ENCODE measurements around the gene PID1. TPM values are rescaled to one million over a fixed set of nuclear protein-coding genes. Genes with fewer than 3 reads are reported as not detected.
"Not testable (repeated sequence)": the region's sequence is repeated elsewhere in the genome, so short reads cannot be mapped to it uniquely, and the experiment has no call there.

Gene PID1
- polyA plus RNA-seq, 3 donors, result 61.8 to 117 (median 62.3) TPM

GRCh38 chr2:229193281-229193680 is 77.8 kb downstream of the PID1 start:
- DNase-seq, result no peak
- TF ChIP-seq CTCF (IDR thresholded peaks at IDR 0.05), result no peak
- H3K4me1 Mint-ChIP-seq, result no peaks in the 10 kb centered on the region
- Histone ChIP-seq H2AFZ (ENCODE audit: insufficient read depth, low read depth, low read length, poor library complexity, severe bottlenecking) (no peak overlapping the region), H4K20me1 (ENCODE audit: insufficient read depth, low read length) (peaks cover 88% of the 10 kb centered on the region), H3K27me3 (ENCODE audit: control insufficient read depth in 2 of 2, insufficient read depth in 2 of 2, low read length in 2 of 2) (no peaks in the 10 kb centered on the region), H3K79me2 (ENCODE audit: insufficient read depth, low read length) (no peaks in the 10 kb centered on the region), H3K4me1 (ENCODE audit: control insufficient read depth in 1 of 2, insufficient read depth in 2 of 2, low read length in 2 of 2) (no peaks in the 10 kb centered on the region), H3K9me3 (replicated peaks in 1 of 2; ENCODE audit: control insufficient read depth in 1 of 2, insufficient read depth in 1 of 2, low read length in 2 of 2) (peaks cover 9 to 15% of the 10 kb centered on the region in 2 donors), H3K4me3 (replicated peaks in 1 of 3; ENCODE audit: low read depth in 2 of 3, low read length in 3 of 3) (no peak overlapping the region), H3K9ac (ENCODE audit: insufficient read depth, low read length, poor library complexity, severe bottlenecking) (no peak overlapping the region), H3K36me3 (replicated peaks in 1 of 2; ENCODE audit: control insufficient read depth in 1 of 2, insufficient read depth in 2 of 2, low read length in 2 of 2) (no peaks in the 10 kb centered on the region), H3K27ac (ENCODE audit: low read depth in 1 of 2, low read length in 2 of 2) (no peak overlapping the region), H3K4me2 (replicated peaks; ENCODE audit: extremely low read depth, low read length, poor library complexity, severe bottlenecking) (no peak overlapping the region)
- no CpG with 5 or more reads among the region's 3 CpGs for WGBS (ENCODE audit: insufficient coverage)
- no peak overlapping the region for H3K4me3 Mint-ChIP-seq
- H3K36me3 Mint-ChIP-seq, result no peaks in the 10 kb centered on the region
- intact Hi-C loops (cut with micrococcal nuclease), result no loop called here
- no peak overlapping the region for H3K27ac Mint-ChIP-seq
- H3K27me3 Mint-ChIP-seq (ENCODE audit: low read depth in 3 of 3), result peaks cover 0 to 2% (median 0%) of the 10 kb centered on the region in 3 donors
- peaks cover 0 to 16% (median 8%) of the 10 kb centered on the region in 7 donors for H3K9me3 Mint-ChIP-seq

GRCh38 chr2:229191413-229191812 is 79.7 kb downstream of the PID1 start:
- Histone ChIP-seq H2AFZ (ENCODE audit: insufficient read depth, low read depth, low read length, poor library complexity, severe bottlenecking) (no peak overlapping the region), H3K36me3 (replicated peaks in 1 of 2; ENCODE audit: control insufficient read depth in 1 of 2, insufficient read depth in 2 of 2, low read length in 2 of 2) (no peaks in the 10 kb centered on the region), H3K27ac (ENCODE audit: low read depth in 1 of 2, low read length in 2 of 2) (no peak overlapping the region), H3K4me3 (replicated peaks in 1 of 3; ENCODE audit: low read depth in 2 of 3, low read length in 3 of 3) (no peak overlapping the region), H3K4me2 (replicated peaks; ENCODE audit: extremely low read depth, low read length, poor library complexity, severe bottlenecking) (no peak overlapping the region), H3K9me3 (replicated peaks in 1 of 2; ENCODE audit: control insufficient read depth in 1 of 2, insufficient read depth in 1 of 2, low read length in 2 of 2) (peaks cover 15 to 32% of the 10 kb centered on the region in 2 donors), H3K79me2 (ENCODE audit: insufficient read depth, low read length) (no peaks in the 10 kb centered on the region), H3K4me1 (ENCODE audit: control insufficient read depth in 1 of 2, insufficient read depth in 2 of 2, low read length in 2 of 2) (no peaks in the 10 kb centered on the region), H3K9ac (ENCODE audit: insufficient read depth, low read length, poor library complexity, severe bottlenecking) (no peak overlapping the region), H3K27me3 (ENCODE audit: control insufficient read depth in 2 of 2, insufficient read depth in 2 of 2, low read length in 2 of 2) (no peaks in the 10 kb centered on the region), H4K20me1 (ENCODE audit: insufficient read depth, low read length) (peaks cover 70% of the 10 kb centered on the region)
- Mint-ChIP-seq H3K4me1 (no peaks in the 10 kb centered on the region), H3K36me3 (peaks cover 0 to 6% of the 10 kb centered on the region in 2 donors), H3K9me3 (peaks cover 16 to 35% (median 26%) of the 10 kb centered on the region in 7 donors), H3K27me3 (ENCODE audit: low read depth in 3 of 3) (peaks cover 0 to 2% (median 0%) of the 10 kb centered on the region in 3 donors), H3K27ac (no peak overlapping the region), H3K4me3 (no peak overlapping the region)
- no CpG with 5 or more reads among the region's 1 CpG for WGBS (ENCODE audit: insufficient coverage)
- intact Hi-C loops (cut with micrococcal nuclease), result no loop called here
- no peak for DNase-seq
- no peak for TF ChIP-seq CTCF (IDR thresholded peaks at IDR 0.05)

GRCh38 chr2:229187123-229187522 is 84.0 kb downstream of the PID1 start:
- H3K36me3 Mint-ChIP-seq; H3K9ac ChIP-seq (ENCODE audit: insufficient read depth, low read length, poor library complexity, severe bottlenecking); H3K27me3 Mint-ChIP-seq (ENCODE audit: low read depth in 3 of 3); intact Hi-C loops (cut with micrococcal nuclease); H3K4me1 Mint-ChIP-seq; H3K79me2 ChIP-seq (ENCODE audit: insufficient read depth, low read length); H3K4me3 ChIP-seq (replicated peaks in 1 of 3; ENCODE audit: low read depth in 2 of 3, low read length in 3 of 3); H3K4me1 ChIP-seq (ENCODE audit: control insufficient read depth in 1 of 2, insufficient read depth in 2 of 2, low read length in 2 of 2); H3K36me3 ChIP-seq (replicated peaks in 1 of 2; ENCODE audit: control insufficient read depth in 1 of 2, insufficient read depth in 2 of 2, low read length in 2 of 2); H3K27me3 ChIP-seq (ENCODE audit: control insufficient read depth in 2 of 2, insufficient read depth in 2 of 2, low read length in 2 of 2); H2AFZ ChIP-seq (ENCODE audit: insufficient read depth, low read depth, low read length, poor library complexity, severe bottlenecking); DNase-seq; H3K4me3 Mint-ChIP-seq; H3K27ac Mint-ChIP-seq; H3K4me2 ChIP-seq (replicated peaks; ENCODE audit: extremely low read depth, low read length, poor library complexity, severe bottlenecking); H3K27ac ChIP-seq (ENCODE audit: low read depth in 1 of 2, low read length in 2 of 2): not testable (repeated sequence)
- peaks cover 21 to 53% (median 38%) of the 10 kb centered on the region in 7 donors for H3K9me3 Mint-ChIP-seq
- H4K20me1 ChIP-seq (ENCODE audit: insufficient read depth, low read length), result peaks cover 50% of the 10 kb centered on the region
- peaks cover 23 to 50% of the 10 kb centered on the region in 2 donors for H3K9me3 ChIP-seq (replicated peaks in 1 of 2; ENCODE audit: control insufficient read depth in 1 of 2, insufficient read depth in 1 of 2, low read length in 2 of 2)
- 0% methylated on average over 1 of the region's 4 CpGs for WGBS (ENCODE audit: insufficient coverage)
